Keratinocyte (primary cell): ENCODE measurements around the gene PCDH10.

Source experiments
- CTCF ChIP-seq, 3 experiments: IDR thresholded peaks in 1 of 3; conservative IDR thresholded peaks in 1 of 3; optimal IDR thresholded peaks in 1 of 3; 2 replicates in 2 of 3; 3 replicates in 1 of 3; pipeline versions ENCODE3 to v1.5.1; 2011; ENCODE audit warnings: low read length in 3 of 3, mild to moderate bottlenecking in 3 of 3, moderate library complexity in 2 of 3, control low read depth in 1 of 3, inconsistent platforms in 1 of 3; ENCODE audit not compliant: insufficient read depth in 2 of 3; ENCODE audit errors: extremely low read depth in 1 of 3
- EZH2 ChIP-seq: IDR thresholded peaks from one replicate; pipeline ENCODE4 v1.6.1; 2012; ENCODE audit warnings: inconsistent platforms, mild to moderate bottlenecking, low read length, moderate library complexity

- TF ChIP-seq CTCF (optimal IDR thresholded peaks at IDR 0.05 in 1 of 3, IDR thresholded peaks at IDR 0.05 in 1 of 3, conservative IDR thresholded peaks at IDR 0.05 in 1 of 3; ENCODE audit: extremely low read depth in 1 of 3, insufficient read depth in 2 of 3, low read length in 3 of 3) (no peak), EZH2 (no peak)
Observed at GRCh38 chr4:133136833-133137232, 12.3 kb upstream of the PCDH10 start.
